HG02798 (cell line): ENCODE data around the gene CNDP1.
"Not testable (repeated sequence)": the region's sequence is repeated elsewhere in the genome, so short reads cannot be mapped to it uniquely, and the experiment has no call there.

ENCODE experiments used
- ATAC-seq: cut with Tn5 transposase; IDR thresholded peaks from one replicate; pipeline ENCODE4 v1.9.1; 2021; ENCODE audit warnings: mild to moderate bottlenecking; ENCODE audit not compliant: unreplicated experiment, poor library complexity

The CNDP1 gene

DNA sequence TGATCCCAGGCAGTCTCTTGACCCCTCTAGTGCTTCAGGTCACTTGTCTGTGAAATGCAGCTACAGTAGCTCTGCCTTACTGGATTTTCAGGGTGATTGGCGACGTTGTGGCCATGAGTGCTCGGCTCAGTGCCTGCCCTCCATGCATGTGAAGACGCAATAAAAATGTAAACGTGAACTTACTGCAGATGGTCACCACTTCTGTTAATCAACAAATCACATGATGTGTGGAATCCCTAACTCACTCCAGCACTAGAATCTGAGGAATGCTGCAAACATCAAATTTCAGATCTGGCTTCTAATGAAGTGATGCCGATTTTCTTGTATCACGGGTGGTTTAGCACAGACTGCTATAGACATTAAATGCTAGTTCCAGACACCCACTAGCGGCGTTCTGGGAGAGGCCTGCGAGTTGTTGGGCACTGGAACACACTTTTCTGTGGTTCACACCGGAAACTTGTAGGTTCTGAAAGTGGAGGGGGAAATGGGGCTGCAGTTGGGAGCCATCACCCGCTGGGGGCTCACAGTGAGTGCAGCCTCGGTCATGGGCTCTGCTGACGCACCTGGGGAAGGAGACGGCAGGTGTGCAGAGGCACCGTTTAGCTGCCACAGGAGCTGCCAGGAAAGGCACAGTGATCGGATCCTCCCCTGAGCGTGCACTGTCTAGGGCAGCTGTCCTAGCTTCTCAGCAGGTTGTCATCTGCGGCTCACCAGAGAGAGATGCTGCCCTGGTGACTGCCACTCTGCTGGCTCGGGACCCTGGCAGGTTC lies 6.5 kb downstream of the CNDP1 start:
- ATAC-seq: no peak

- ATAC-seq: peak; percentile 36
These were observed 7.6 kb downstream of the CNDP1 start for GRCh38 chr18:74541703-74542555.

GRCh38 chr18:74544898-74545297 lies 10.6 kb downstream of the CNDP1 start:
- ATAC-seq: no peak

DNA sequence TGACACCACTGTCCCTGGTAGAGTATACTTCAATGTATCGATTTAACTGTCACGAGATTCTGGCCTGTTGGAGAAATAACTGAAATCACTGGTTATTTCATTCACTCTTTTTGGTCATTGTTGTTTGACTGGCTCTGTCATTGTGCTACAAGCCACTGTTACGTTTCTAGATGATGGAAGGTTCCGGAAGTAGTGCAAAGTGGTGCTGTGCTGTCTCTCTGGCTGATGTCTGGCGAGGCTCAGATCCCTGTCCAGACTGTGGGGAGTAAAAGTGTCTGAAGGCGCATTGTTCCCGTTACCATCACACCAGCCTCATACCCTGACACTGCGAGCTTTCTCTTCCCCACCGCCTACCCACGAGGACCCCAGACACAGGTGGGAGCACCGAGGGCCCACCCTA lies 11.7 kb downstream of the CNDP1 start:
- no peak for ATAC-seq

GRCh38 chr18:74546751-74547530 lies 12.6 kb downstream of the CNDP1 start:
- no peak for ATAC-seq

DNA sequence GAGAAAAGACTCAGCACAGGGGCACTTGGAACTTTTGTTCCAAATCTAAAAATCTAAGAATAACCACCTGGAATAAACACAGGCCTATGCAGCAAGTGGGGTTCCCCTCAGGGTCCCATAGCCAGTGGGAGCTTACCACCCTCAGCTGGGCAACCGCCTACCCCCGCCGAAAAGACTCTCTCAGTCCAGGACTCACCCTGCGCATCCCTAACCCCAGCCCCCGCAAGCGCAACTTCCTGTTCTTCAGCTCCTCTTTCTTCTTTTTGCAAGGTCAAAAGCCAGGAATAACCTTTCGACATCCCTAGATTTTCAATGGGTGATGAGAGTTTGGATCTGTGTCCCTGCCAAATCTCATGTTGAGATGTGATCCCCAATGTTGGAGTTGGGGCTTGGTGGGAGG lies 13.6 kb downstream of the CNDP1 start:
- no peak for ATAC-seq

DNA sequence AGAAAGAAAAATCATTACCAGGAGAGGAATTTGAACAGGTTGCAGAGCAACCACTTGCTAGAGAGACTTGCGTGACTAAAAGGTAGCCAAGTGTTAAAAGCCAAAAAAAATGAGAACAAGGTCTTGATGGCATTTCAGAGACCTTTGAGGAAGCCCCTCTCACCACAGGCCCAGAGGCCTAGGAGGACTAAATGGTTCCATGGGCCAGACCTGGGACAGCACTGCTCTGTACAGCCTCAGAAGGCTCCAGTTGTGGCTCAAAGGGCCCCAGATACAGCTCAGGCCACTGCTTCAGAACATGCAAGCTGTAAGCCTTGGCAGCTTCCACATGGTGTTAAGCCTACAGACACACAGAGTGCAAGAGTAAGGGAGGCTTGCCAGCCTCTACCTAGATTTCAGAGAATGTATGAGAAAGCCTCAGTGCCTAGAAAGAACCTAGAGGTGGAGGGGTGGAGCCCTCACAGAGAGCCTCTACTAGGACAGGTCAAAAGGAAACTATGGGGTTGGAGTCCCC lies 15.3 kb downstream of the CNDP1 start:
- ATAC-seq: no peak

GRCh38 chr18:74550886-74551285 lies 16.6 kb downstream of the CNDP1 start:
- ATAC-seq: no peak

GRCh38 chr18:74551452-74551851 lies 17.2 kb downstream of the CNDP1 start:
- no peak for ATAC-seq

DNA sequence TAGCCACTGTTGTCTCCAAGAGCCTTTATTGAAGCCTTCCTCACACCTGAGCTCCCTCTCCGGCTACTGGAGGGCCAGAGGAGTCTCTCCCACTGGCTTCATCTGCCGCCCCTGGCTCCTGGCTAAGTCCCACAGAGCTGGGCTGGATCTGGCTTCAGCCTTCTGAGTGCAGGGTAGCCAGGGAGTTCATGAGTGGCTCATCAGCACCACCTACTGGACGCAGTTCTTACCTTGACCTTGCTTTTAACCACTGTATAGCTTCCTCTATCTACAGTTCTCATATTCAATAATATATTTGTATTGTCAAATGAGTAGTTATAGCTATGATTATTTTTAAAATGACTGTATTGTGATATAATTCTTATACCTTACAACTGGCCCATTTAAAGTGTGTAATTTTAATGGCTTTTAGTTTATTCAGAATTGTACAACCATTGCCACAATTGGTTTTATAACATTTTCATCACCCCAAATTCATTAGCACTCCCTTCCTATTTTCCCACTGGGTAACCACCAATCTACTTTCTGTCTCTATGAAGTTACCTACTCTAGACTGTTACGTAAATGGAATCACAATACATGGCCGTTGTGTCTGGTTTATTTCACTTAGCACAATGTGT lies 17.7 kb downstream of the CNDP1 start:
- peak; percentile 99 for ATAC-seq

DNA sequence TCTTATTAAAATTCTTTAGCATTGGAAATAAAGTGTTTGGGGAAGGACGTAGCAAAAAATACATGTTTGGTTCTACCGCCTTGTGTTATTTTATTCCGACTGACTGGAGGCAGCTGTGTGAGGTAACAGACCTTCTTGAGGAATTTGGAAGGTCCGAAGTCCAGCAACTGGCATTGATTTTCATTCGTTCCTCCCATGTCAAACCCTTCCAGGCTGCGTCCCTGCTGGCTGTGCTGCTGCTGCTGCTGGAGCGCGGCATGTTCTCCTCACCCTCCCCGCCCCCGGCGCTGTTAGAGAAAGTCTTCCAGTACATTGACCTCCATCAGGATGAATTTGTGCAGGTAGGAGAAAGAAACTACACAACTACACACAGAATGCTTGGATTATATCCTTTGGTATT lies 21.8 kb downstream of the CNDP1 start:
- no peak for ATAC-seq

DNA sequence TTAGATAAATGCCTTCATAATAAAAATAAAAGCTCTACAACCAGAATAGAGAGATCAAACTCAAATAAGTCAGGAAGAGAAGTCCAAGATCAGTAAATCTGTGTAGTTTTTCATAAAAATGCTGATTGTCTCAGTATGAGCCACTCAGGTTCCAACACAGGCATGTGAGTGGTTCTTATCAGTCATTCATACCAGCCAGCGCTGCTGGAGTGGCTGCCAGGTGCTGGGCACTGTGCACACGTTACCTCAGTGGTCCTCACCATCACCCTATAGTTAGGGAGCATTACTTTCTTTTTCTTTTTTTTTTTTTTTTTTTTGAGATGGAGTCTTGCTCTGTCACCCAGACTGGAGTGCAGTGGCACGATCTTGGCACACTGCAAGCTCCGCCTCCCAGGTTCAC lies 23.8 kb downstream of the CNDP1 start:
- no peak for ATAC-seq

DNA sequence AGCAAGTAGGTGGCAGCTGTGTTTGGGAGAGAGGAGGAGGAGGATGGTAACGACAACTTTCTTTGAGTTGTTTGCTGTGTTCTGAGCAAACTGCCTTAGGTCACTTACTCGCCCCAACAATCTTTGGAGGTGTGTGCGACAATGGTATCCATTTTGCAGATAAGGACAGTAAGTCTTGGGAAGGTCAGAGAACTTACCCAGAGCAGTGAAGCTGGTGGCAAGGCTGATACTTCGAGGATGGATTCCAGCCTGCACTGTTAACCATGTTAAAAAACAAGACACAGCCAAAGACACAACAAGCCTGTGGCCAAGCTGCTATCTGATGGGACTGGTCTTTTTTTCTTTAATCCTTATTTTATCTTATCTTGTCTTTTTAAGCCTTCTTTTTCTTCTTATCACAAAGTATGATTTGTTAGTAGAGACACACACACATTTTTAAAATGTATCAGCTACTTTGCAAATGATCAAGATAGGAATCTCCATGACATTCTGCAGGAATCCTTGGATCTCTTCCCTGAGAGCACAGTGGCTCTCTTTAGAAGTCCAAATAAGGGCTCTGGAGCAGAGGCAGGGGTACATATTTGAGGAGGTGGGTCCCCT lies 27.9 kb downstream of the CNDP1 start:
- ATAC-seq: no peak

DNA sequence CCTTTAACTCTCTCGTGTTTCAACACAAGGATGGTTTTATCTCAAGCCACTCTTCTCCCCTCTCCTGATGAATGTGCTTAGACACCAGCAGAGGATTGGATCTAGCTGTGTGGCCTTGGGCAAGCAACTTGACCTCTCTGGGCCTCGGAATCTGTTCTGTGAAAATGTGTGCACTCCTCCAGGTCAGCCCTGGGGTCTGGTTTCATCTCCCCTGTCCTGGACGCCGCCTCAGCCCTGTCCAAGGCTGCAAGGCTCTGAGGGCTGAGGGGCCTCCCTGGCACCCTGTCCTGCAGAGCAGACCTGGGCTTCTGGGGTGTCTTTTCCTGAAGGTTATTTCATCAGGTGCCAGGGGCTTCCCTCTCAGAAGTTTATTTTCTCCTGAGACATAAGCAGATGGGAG lies 28.5 kb downstream of the CNDP1 start:
- no peak for ATAC-seq

- ATAC-seq: no peak
These were observed 29.7 kb downstream of the CNDP1 start for GRCh38 chr18:74563999-74564398.

DNA sequence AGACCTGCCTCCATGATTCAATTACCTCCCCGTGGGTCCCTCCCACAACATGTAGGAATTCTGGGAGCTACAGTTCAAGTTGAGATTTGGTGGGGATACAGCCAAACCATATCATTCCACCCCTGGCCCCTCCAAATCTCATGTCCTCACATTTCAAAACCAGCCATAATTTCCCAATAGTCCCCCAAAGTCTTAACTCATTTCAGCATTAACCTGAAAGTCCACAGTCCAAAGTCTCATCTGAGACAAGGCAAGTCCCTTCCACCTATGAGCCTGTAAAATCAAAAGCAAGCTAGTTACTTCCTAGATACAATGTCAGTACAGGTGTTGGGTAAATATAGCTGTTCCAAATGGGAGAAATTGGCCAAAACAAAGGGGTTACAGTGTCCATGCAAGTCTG lies 30.9 kb downstream of the CNDP1 start:
- ATAC-seq: not testable (repeated sequence)

GRCh38 chr18:74565993-74566392 lies 31.7 kb downstream of the CNDP1 start:
- not testable (repeated sequence) for ATAC-seq

DNA sequence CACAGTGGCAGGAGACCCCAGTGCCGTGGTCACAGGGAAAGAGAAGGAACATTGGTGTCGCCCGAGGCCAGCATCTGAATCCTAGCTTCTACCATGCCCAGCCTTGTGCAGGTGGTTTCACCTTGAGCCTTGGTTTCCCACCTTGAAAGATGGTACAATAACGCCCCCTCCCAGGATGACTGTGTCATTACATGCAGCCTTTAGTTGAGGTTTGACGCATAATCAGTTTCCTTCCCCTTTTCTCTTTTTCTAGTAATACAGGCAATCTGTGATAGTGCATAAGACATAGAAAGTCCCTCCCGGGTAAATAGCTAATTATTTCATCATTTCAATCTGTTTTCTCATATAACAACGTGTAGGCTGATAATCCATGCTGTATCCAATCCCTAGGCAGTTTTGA lies 33.5 kb downstream of the CNDP1 start:
- no peak for ATAC-seq

DNA sequence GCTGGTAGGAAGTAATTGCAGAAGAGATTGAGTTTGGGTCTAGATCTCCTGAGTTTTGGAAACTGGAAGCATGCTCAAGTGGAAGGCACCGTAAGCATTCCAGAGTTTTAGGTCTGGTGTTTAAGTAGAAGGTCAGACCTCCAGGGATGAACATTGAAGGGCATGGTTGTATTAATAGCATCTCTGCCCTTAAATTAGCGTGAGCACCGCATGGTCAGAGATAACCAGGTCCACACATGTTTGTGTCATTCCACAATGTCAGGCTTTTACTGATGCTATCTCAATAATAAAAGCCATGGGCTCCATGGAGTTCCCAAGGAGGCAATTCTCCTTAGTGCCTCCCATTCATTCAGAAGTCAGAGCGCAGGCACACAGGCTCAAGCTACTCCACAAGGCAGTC lies 35.1 kb downstream of the CNDP1 start:
- ATAC-seq: no peak

DNA sequence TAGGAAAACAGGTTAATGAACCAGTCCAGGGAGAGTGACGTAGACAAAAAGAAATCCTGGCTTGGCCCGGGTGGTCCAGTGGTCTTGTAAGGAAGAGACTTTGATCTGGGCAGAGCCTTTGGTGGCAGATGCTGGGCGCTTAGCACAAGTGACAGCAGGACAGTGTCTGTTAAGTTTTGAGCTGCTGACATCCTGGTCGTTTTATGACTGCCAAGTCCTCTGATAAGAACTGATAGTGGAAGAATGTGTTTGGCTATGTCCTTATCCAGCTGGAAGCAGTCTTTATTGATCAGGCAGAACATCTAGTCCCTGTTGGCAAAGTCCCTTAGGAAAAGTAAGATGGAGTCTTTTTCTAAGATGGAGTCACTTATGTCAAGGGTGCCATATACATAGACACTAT lies 36.0 kb downstream of the CNDP1 start:
- ATAC-seq: no peak
